A549 (cell line): ENCODE measurements around the gene HSH2D.

Experiments
- EP300 ChIP-seq, 2 experiments: fragments of >200 bp; sonication (Bioruptor Twin); formaldehyde crosslinking; IDR thresholded peaks; 2 replicates in 1 of 2; 3 replicates in 1 of 2; pipeline ENCODE4 v1.6.1; 2016 to 2017
- ESRRA ChIP-seq: fragments of 150-350 bp; IDR thresholded peaks from 2 replicates; pipeline ENCODE4 v1.6.1; 2014; ENCODE audit warnings: mild to moderate bottlenecking, low read length, borderline replicate concordance
- HDAC2 ChIP-seq: fragments of 200-600 bp; sonication (generic); IDR thresholded peaks from 2 replicates; pipeline ENCODE4 v1.6.1; 2016
- HOXA7 ChIP-seq: fragments of 250-450 bp; sonication (Bioruptor Pico); IDR thresholded peaks from 2 replicates; pipeline ENCODE4 v1.5.0; 2020; ENCODE audit warnings: mild to moderate bottlenecking, moderate library complexity
- HOXB13 ChIP-seq: fragments of 250-450 bp; sonication (Bioruptor Pico); IDR thresholded peaks from 2 replicates; pipeline ENCODE4 v1.5.0; 2020; ENCODE audit warnings: low read depth, mild to moderate bottlenecking, moderate library complexity
- NFE2L2 ChIP-seq: fragments of 150-350 bp; conservative IDR thresholded peaks from 2 replicates; pipeline ENCODE4 v1.6.1; 2014; ENCODE audit warnings: low read length
- POLR2A ChIP-seq: IDR thresholded peaks from 2 replicates; pipeline ENCODE4 v1.6.1; 2012; ENCODE audit warnings: mild to moderate bottlenecking, low read length
- TP53 ChIP-seq: fragments of 250-450 bp; sonication (Bioruptor Pico); IDR thresholded peaks from 2 replicates; pipeline ENCODE4 v1.5.0; 2021; ENCODE audit warnings: mild to moderate bottlenecking, moderate library complexity
- ZC3H11A ChIP-seq: fragments of 450-650 bp; IDR thresholded peaks from 2 replicates; pipeline ENCODE4 v1.6.1; 2014; ENCODE audit warnings: antibody characterized with exemption, mild to moderate bottlenecking
- TF ChIP-seq, protein P1 (sequence below): fragments of 150-350 bp; IDR thresholded peaks from 2 replicates; pipeline ENCODE4 v1.6.1; 2014; ENCODE audit warnings: low read depth, mild to moderate bottlenecking, low read length
- TF ChIP-seq, protein P2 (sequence below): fragments of >200 bp; sonication (Bioruptor Twin); formaldehyde crosslinking; IDR thresholded peaks from 3 replicates; pipeline ENCODE4 v1.5.1; 2016
- TF ChIP-seq, protein P3 (sequence below): fragments of 200-600 bp; sonication (generic); IDR thresholded peaks from 2 replicates; pipeline ENCODE4 v1.6.1; 2016; ENCODE audit warnings: antibody characterized with exemption, mild to moderate bottlenecking, moderate library complexity

DNA sequence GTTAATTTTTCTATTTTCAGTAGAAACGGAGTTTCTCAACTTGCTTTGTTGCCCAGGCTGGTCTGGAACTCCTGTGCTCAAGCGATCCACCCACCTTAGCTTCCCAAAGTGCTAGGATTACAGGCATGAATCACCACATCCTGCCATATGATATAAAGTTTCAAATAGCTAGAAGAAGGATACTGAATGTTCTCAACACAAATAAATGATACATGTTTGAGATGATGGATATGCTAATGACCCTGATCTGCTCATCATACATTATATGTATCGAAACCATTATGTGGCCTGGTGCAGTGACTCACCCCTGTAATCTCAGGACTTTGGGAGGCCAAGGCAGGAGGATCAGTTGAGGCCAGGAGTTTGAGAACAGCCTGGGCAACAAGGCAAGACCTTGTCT lies 18.4 kb downstream of the HSH2D start:
- TF ChIP-seq, protein P1, sequence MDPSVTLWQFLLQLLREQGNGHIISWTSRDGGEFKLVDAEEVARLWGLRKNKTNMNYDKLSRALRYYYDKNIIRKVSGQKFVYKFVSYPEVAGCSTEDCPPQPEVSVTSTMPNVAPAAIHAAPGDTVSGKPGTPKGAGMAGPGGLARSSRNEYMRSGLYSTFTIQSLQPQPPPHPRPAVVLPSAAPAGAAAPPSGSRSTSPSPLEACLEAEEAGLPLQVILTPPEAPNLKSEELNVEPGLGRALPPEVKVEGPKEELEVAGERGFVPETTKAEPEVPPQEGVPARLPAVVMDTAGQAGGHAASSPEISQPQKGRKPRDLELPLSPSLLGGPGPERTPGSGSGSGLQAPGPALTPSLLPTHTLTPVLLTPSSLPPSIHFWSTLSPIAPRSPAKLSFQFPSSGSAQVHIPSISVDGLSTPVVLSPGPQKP: no peak
- TF ChIP-seq, protein P2, sequence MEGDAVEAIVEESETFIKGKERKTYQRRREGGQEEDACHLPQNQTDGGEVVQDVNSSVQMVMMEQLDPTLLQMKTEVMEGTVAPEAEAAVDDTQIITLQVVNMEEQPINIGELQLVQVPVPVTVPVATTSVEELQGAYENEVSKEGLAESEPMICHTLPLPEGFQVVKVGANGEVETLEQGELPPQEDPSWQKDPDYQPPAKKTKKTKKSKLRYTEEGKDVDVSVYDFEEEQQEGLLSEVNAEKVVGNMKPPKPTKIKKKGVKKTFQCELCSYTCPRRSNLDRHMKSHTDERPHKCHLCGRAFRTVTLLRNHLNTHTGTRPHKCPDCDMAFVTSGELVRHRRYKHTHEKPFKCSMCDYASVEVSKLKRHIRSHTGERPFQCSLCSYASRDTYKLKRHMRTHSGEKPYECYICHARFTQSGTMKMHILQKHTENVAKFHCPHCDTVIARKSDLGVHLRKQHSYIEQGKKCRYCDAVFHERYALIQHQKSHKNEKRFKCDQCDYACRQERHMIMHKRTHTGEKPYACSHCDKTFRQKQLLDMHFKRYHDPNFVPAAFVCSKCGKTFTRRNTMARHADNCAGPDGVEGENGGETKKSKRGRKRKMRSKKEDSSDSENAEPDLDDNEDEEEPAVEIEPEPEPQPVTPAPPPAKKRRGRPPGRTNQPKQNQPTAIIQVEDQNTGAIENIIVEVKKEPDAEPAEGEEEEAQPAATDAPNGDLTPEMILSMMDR: no peak
- TF ChIP-seq HOXA7 (CRISPR knock-in tag): no peak
- TF ChIP-seq, protein P3, sequence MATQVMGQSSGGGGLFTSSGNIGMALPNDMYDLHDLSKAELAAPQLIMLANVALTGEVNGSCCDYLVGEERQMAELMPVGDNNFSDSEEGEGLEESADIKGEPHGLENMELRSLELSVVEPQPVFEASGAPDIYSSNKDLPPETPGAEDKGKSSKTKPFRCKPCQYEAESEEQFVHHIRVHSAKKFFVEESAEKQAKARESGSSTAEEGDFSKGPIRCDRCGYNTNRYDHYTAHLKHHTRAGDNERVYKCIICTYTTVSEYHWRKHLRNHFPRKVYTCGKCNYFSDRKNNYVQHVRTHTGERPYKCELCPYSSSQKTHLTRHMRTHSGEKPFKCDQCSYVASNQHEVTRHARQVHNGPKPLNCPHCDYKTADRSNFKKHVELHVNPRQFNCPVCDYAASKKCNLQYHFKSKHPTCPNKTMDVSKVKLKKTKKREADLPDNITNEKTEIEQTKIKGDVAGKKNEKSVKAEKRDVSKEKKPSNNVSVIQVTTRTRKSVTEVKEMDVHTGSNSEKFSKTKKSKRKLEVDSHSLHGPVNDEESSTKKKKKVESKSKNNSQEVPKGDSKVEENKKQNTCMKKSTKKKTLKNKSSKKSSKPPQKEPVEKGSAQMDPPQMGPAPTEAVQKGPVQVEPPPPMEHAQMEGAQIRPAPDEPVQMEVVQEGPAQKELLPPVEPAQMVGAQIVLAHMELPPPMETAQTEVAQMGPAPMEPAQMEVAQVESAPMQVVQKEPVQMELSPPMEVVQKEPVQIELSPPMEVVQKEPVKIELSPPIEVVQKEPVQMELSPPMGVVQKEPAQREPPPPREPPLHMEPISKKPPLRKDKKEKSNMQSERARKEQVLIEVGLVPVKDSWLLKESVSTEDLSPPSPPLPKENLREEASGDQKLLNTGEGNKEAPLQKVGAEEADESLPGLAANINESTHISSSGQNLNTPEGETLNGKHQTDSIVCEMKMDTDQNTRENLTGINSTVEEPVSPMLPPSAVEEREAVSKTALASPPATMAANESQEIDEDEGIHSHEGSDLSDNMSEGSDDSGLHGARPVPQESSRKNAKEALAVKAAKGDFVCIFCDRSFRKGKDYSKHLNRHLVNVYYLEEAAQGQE: no peak
- no peak for TF ChIP-seq ESRRA
- TF ChIP-seq HOXB13: no peak
- no peak for TF ChIP-seq EP300 (IDR thresholded peaks at IDR 0.05)
- no peak for TF ChIP-seq TP53 (CRISPR knock-in tag)
- no peak for TF ChIP-seq NFE2L2
- TF ChIP-seq HDAC2: no peak
- no peak for TF ChIP-seq POLR2A
- TF ChIP-seq ZC3H11A: no peak
